Tibial artery (tissue), 4 donors: ENCODE measurements around the gene LLGL1.

ENCODE experiments used
- DNase-seq, 2 donors: peaks; one replicate each; pipeline ENCODE4 v3.0.0-alpha.2; 2019
- H3K27ac ChIP-seq, 2 donors: fragments of 200-600 bp; sonication (generic) in 1 of 2; 1 replicate in 1 of 2; 2 replicates in 1 of 2; pipeline ENCODE4 v1.5.1; 2018 to 2019; ENCODE audit warnings: mild to moderate bottlenecking in 1 of 2
- H3K27me3 ChIP-seq, 2 donors: fragments of 200-600 bp; sonication (generic) in 1 of 2; one replicate each; pipeline versions ENCODE4 v1.5.1 to v1.6.0; 2016 to 2019
- H3K36me3 ChIP-seq, 3 donors: fragments of 200-600 bp; sonication (generic) in 2 of 3; one replicate each; pipeline ENCODE4 v1.5.1; 2016 to 2019; ENCODE audit warnings: mild to moderate bottlenecking in 2 of 3
- H3K4me1 ChIP-seq, 4 donors: fragments of 200-600 bp; sonication (generic) in 2 of 4; 1 replicate in 3 of 4; 2 replicates in 1 of 4; pipeline ENCODE4 v1.5.1; 2016 to 2019
- H3K4me3 ChIP-seq, 2 donors: fragments of 200-600 bp; sonication (generic) in 1 of 2; 1 replicate in 1 of 2; 2 replicates in 1 of 2; pipeline ENCODE4 v1.5.1; 2018 to 2019; ENCODE audit warnings: mild to moderate bottlenecking in 2 of 2
- H3K9me3 ChIP-seq, 3 donors: fragments of 200-600 bp; sonication (generic) in 1 of 3; one replicate each; pipeline ENCODE4 v1.5.1; 2016 to 2019
- intact Hi-C: fragments of 100-400 bp; cut with DNase I; formaldehyde crosslinking; loops from one replicate; pipeline ENCODE4 v1.15.0; 2023; ENCODE audit warnings: low total_unique reads
- TF ChIP-seq, protein P1 (sequence below), 2 experiments: fragments of 200-600 bp in 1 of 2; fragments of 450-650 bp in 1 of 2; IDR thresholded peaks; one replicate each; pipeline ENCODE4 v1.5.1; 2017 to 2019; ENCODE audit warnings: antibody characterized with exemption in 2 of 2, mild to moderate bottlenecking in 1 of 2, moderate library complexity in 1 of 2

LLGL1 gene

DNA sequence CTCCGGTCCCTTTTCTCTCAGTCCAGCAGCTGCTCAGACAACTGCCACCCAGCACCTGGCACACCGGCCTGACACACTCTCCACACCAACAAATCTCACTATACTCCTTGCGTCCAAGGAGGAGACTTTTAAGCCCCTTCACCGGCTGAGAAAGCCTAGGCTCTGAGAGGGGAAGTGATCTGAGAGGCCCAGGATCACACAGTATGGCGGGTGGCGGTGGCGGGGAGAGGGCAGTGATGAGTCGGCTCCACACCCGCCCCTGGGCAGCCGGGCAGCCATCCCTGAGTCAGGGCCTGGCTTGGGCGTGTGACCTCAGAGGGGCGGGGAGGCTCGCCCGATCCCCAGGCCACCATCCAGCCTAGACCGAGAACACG is 32.5 kb downstream of the LLGL1 start:
- H3K4me1 ChIP-seq = peaks cover 0 to 63% (median 45%) of the 10 kb centered on the region in 4 donors
- peak overlapping the region; percentile 98 to 99 for H3K27ac ChIP-seq
- peaks cover 28 to 45% (median 39%) of the 10 kb centered on the region in 3 donors for H3K36me3 ChIP-seq
- peak overlapping the region; percentile 89 to 93 for H3K4me3 ChIP-seq
- intact Hi-C loops = no loop called here
- H3K27me3 ChIP-seq = no peaks in the 10 kb centered on the region
- DNase-seq = peak; percentile 86 to 92
- H3K9me3 ChIP-seq = no peaks in the 10 kb centered on the region
- TF ChIP-seq, protein P1, sequence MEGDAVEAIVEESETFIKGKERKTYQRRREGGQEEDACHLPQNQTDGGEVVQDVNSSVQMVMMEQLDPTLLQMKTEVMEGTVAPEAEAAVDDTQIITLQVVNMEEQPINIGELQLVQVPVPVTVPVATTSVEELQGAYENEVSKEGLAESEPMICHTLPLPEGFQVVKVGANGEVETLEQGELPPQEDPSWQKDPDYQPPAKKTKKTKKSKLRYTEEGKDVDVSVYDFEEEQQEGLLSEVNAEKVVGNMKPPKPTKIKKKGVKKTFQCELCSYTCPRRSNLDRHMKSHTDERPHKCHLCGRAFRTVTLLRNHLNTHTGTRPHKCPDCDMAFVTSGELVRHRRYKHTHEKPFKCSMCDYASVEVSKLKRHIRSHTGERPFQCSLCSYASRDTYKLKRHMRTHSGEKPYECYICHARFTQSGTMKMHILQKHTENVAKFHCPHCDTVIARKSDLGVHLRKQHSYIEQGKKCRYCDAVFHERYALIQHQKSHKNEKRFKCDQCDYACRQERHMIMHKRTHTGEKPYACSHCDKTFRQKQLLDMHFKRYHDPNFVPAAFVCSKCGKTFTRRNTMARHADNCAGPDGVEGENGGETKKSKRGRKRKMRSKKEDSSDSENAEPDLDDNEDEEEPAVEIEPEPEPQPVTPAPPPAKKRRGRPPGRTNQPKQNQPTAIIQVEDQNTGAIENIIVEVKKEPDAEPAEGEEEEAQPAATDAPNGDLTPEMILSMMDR (IDR thresholded peaks at IDR 0.05) = no peak

DNA sequence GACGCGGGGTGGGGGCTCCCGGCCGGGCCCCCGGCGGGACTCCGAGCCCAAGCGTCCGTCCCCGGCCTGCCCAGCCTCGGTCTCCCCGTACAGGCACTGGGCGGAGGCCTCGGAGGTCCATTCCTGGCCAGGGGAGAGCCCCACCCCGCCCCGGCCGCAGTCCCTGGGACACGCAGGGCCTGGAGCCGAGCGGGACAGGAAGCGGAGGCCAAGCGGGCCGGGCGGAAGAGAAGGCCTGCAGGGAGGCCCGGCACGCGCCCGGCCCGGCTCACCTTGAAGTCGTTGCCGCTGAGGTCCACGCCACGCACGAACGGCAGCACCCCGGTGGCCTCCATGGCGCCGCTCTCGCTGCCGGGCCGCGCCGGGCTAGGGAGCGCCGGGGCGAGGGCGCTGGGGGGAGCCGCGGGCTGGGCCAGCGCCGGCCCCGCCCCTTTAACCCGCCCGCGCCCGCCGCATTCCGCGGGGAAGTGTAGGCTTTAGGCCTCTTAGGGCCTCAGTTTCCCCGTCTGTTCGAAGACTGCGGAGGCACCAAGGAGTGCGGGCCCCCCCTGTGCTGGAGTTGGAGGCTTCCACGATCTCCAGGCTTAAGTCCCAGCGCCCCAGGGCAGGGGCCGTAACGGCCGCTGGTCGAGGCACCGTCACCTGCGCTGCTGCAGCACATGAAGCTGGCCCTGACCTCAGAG is 33.1 kb downstream of the LLGL1 start, which contains the start of gene FLII:
FLII (minus strand) TSS at position 383 of the 683 bp plus-strand sequence; CDS start at position 335, 48 bp downstream.
- Histone ChIP-seq H3K27ac (peak within 1 kb of the TSS; percentile 98 to 99), H3K4me1 (peaks cover 0 to 58% (median 45%) of the 10 kb centered on the region in 4 donors), H3K36me3 (peaks cover 27 to 45% (median 39%) of the 10 kb centered on the region in 3 donors), H3K27me3 (no peaks in the 10 kb centered on the region), H3K9me3 (no peaks in the 10 kb centered on the region), H3K4me3 (peak within 1 kb of the TSS; percentile 89 to 93)
- peak in 1 of 2 donors; percentile 43 for DNase-seq
- TF ChIP-seq, protein P1 (IDR thresholded peaks at IDR 0.05) = no peak
- intact Hi-C loops = no loop called here

DNA sequence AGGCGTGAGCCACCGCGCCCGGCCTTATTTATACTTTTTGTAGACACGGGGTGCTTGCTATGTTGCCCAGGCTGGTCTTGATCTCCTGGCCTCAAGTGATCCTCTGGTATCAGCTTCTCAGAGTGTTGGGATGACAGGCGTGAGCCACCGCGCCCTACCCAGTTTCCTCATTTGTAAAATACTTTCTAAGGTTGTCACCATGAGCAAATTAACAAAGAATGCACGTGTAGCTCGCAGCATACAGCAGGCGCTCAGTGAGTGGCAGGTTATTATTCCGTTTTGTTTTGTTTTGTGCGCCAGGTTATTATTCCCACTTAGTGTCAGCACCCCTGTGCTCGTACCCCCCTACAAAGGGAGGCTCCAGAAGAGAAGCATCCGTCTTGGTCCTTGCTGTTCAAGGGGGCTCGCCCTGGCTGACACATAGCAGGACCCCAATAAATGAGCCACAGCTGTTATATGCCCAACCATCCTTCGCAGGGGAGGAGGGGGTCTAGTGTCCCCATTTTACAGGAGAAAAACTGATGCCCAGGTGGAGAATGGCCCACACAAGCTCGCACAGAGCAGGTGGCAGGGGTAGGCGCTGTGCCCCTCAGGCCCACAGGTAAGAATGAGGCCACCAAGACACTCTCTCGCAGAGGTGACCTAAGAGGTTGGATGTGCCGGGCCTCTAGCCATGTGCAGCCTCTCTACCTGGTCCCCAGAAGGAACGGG is 34.3 kb downstream of the LLGL1 start:
- no peak for DNase-seq

GRCh38 chr17:18260332-18261145 is 35.1 kb downstream of the LLGL1 start, which contains the start of gene MIEF2:
Gene MIEF2 (plus strand): TSS chr17:18260662. CDS start chr17:18262721, 2,059 bp downstream.
- TF ChIP-seq, protein P1 (IDR thresholded peaks at IDR 0.05) = no peak
- H3K27me3 ChIP-seq = no peaks in the 10 kb centered on the region
- H3K9me3 ChIP-seq = no peaks in the 10 kb centered on the region
- H3K4me1 ChIP-seq = peaks cover 0 to 54% (median 45%) of the 10 kb centered on the region in 4 donors
- peak within 1 kb of the TSS; percentile 92 to 98 for H3K27ac ChIP-seq
- intact Hi-C loops = loop anchor here (5.0 kb wide), 1 partner anchor 52 kb away; the partner anchor contains the start of gene TOP3A
- DNase-seq = peak; percentile 95 to 97
- peak within 1 kb of the TSS; percentile 69 to 87 for H3K4me3 ChIP-seq
- peaks cover 30 to 45% (median 39%) of the 10 kb centered on the region in 3 donors for H3K36me3 ChIP-seq

More for the DNA sequence above, 34.3 kb downstream of the LLGL1 start:
- TF ChIP-seq, protein P1 (IDR thresholded peaks at IDR 0.05) = no peak
- H3K9me3 ChIP-seq = no peaks in the 10 kb centered on the region
- peaks cover 0 to 54% (median 45%) of the 10 kb centered on the region in 4 donors for H3K4me1 ChIP-seq
- H3K27me3 ChIP-seq = no peaks in the 10 kb centered on the region
- peak overlapping the region; percentile 92 to 98 for H3K27ac ChIP-seq
- H3K36me3 ChIP-seq = peaks cover 27 to 45% (median 39%) of the 10 kb centered on the region in 3 donors
- intact Hi-C loops = loop anchor here (5.0 kb wide), 1 partner anchor 53 kb away; the partner anchor contains the start of gene TOP3A
- H3K4me3 ChIP-seq = peak overlapping the region; percentile 69 to 87

GRCh38 chr17:18261146-18261515 is 35.7 kb downstream of the LLGL1 start:
- Histone ChIP-seq H3K27me3 (no peaks in the 10 kb centered on the region), H3K27ac (peak overlapping the region; percentile 92 to 98), H3K4me1 (peaks cover 0 to 54% (median 45%) of the 10 kb centered on the region in 4 donors), H3K9me3 (no peaks in the 10 kb centered on the region), H3K36me3 (peaks cover 26 to 45% (median 37%) of the 10 kb centered on the region in 3 donors), H3K4me3 (peak overlapping the region; percentile 69 to 87)
- peak; percentile 72 to 91 for DNase-seq
- intact Hi-C loops = loop anchor here (5.0 kb wide), 1 partner anchor 51 kb away; the partner anchor contains the start of gene TOP3A
- TF ChIP-seq, protein P1 (IDR thresholded peaks at IDR 0.05) = no peak
